Measurements from ENCODE around the gene PCNX1.

PCNX1 gene

GRCh38 chr14:71049435-71050133 lies 142.3 kb downstream of the PCNX1 start:
- DNase-seq (ENCODE audit: low read depth), result no peak
- TF ChIP-seq POLR2A (IDR thresholded peaks at IDR 0.05; ENCODE audit: extremely low read depth, insufficient read length) (no peak), MYC (IDR thresholded peaks at IDR 0.05; ENCODE audit: low read depth, low read length) (no peak)
- TF ChIP-seq, protein P1, sequence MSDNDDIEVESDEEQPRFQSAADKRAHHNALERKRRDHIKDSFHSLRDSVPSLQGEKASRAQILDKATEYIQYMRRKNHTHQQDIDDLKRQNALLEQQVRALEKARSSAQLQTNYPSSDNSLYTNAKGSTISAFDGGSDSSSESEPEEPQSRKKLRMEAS (IDR thresholded peaks at IDR 0.05; ENCODE audit: low read depth, low read length), result no peak
- TF ChIP-seq, protein P2, sequence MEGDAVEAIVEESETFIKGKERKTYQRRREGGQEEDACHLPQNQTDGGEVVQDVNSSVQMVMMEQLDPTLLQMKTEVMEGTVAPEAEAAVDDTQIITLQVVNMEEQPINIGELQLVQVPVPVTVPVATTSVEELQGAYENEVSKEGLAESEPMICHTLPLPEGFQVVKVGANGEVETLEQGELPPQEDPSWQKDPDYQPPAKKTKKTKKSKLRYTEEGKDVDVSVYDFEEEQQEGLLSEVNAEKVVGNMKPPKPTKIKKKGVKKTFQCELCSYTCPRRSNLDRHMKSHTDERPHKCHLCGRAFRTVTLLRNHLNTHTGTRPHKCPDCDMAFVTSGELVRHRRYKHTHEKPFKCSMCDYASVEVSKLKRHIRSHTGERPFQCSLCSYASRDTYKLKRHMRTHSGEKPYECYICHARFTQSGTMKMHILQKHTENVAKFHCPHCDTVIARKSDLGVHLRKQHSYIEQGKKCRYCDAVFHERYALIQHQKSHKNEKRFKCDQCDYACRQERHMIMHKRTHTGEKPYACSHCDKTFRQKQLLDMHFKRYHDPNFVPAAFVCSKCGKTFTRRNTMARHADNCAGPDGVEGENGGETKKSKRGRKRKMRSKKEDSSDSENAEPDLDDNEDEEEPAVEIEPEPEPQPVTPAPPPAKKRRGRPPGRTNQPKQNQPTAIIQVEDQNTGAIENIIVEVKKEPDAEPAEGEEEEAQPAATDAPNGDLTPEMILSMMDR (IDR thresholded peaks at IDR 0.05; ENCODE audit: low read depth, low read length), result no peak
- H3K4me3 ChIP-seq (ENCODE audit: low read depth, low read length), result no peak overlapping the region

DNA sequence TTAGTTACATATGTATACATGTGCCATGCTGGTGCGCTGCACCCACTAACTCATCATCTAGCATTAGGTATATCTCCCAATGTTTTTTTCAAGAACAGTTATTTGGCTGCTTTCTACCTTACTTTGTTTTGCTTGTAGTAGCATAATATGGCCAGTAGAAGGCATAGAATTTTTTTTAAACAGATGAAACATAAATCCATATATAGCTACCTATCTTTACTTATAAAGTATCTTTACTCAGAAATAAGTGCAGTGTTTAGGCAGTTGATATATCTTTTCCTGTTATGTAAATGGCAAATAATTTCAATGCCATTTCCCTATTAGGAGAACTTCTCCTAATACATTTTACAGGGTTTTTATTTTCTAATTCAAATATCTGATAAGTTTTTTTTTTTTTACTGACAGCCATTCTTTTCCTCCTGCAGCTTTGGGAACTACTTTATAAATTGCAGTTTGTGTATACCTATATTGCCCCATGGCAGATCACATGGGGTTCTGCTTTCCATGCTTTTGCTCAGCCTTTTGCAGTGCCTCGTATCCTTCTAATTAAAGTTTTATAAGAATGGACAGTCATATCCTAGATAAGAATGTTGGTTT lies 143.1 kb downstream of the PCNX1 start:
- peak; percentile 12 for DNase-seq (ENCODE audit: low read depth)
- H3K4me3 ChIP-seq (ENCODE audit: low read depth, low read length), result no peak overlapping the region
- TF ChIP-seq, protein P1 (IDR thresholded peaks at IDR 0.05; ENCODE audit: low read depth, low read length), result no peak
- TF ChIP-seq, protein P2 (IDR thresholded peaks at IDR 0.05; ENCODE audit: low read depth, low read length), result peak; percentile 5

GRCh38 chr14:71054706-71055105 lies 147.4 kb downstream of the PCNX1 start:
- H3K4me3 ChIP-seq (ENCODE audit: low read depth, low read length), result no peak overlapping the region
- no peak for TF ChIP-seq MYC (IDR thresholded peaks at IDR 0.05; ENCODE audit: low read depth, low read length)
- TF ChIP-seq, protein P2 (IDR thresholded peaks at IDR 0.05; ENCODE audit: low read depth, low read length), result no peak
- TF ChIP-seq, protein P1 (IDR thresholded peaks at IDR 0.05; ENCODE audit: low read depth, low read length), result no peak
- TF ChIP-seq POLR2A (IDR thresholded peaks at IDR 0.05; ENCODE audit: extremely low read depth, insufficient read length), result no peak
- no peak for DNase-seq (ENCODE audit: low read depth)

DNA sequence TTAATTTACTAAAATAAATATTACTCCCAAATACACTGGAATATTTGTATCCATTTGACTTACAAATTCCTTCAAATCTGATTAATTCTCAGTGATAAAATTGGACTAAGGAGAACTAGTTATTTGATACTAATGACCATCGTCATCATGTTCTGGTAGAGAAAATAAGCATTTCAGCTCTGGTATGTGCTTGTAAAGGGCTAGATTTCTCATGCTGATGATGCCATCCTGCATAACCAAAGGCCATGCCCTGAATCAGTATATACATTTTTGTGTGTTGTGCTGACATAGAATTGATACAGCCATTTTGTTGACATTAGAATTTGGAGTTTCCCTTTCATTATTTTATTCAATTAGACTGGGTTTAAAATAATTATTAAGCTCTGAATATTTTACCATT lies 148.9 kb downstream of the PCNX1 start:
- TF ChIP-seq, protein P1 (IDR thresholded peaks at IDR 0.05; ENCODE audit: low read depth, low read length), result no peak
- no peak for TF ChIP-seq POLR2A (IDR thresholded peaks at IDR 0.05; ENCODE audit: extremely low read depth, insufficient read length)
- TF ChIP-seq, protein P2 (IDR thresholded peaks at IDR 0.05; ENCODE audit: low read depth, low read length), result no peak
- DNase-seq (ENCODE audit: low read depth), result no peak
- H3K4me3 ChIP-seq (ENCODE audit: low read depth, low read length), result no peak overlapping the region

DNA sequence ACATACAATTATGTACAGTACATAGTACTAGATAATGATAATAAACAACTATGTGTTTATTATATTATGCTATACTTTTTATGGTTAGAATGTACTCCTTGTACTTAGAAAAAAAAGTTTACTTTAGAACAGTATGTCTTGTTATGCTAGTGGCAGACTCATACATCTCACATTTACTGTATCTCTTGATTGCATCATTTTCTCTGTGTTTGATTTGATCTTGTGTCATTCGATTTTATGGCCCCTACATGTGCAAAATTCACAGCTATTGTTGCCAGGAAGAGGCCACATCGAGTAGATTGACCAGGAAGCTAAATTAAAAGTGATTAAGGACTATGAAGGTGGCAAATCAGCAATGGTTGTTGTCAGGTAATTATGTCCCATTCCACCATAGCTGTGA lies 153.0 kb downstream of the PCNX1 start:
- TF ChIP-seq, protein P2 (IDR thresholded peaks at IDR 0.05; ENCODE audit: low read depth, low read length), result no peak
- TF ChIP-seq, protein P1 (IDR thresholded peaks at IDR 0.05; ENCODE audit: low read depth, low read length), result no peak
- no peak for TF ChIP-seq MYC (IDR thresholded peaks at IDR 0.05; ENCODE audit: low read depth, low read length)
- TF ChIP-seq POLR2A (IDR thresholded peaks at IDR 0.05; ENCODE audit: extremely low read depth, insufficient read length), result no peak
- DNase-seq (ENCODE audit: low read depth), result no peak
- H3K4me3 ChIP-seq (ENCODE audit: low read depth, low read length), result no peak overlapping the region
